H1 (cell line): ENCODE measurements around the gene BBS9. TPM values are rescaled to one million over a fixed set of nuclear protein-coding genes. Genes with fewer than 3 reads are reported as not detected.

Experiments used
- CTCF ChIA-PET: fragments of 300-600 bp; sonication (Branson Sonifier 250); formaldehyde crosslinking; loops from one replicate; lab custom pipeline; 2021; ENCODE audit not compliant: partially characterized antibody; lab: Charles Lee
- POLR2A ChIA-PET: fragments of 300-600 bp; sonication (Branson Sonifier 250); formaldehyde crosslinking; loops from one replicate; lab custom pipeline; 2021; ENCODE audit warnings: inconsistent platforms; ENCODE audit not compliant: partially characterized antibody; lab: Charles Lee
- DNase-seq, 2 experiments: peaks; one replicate each; pipeline versions ENCODE4 v3.0.0 to v3.0.0-alpha.2; 2010 to 2022; ENCODE audit warnings: low spot score in 2 of 2, low read depth in 1 of 2, mixed read lengths in 1 of 2
- FAIRE-seq: peaks from 2 replicates; lab custom pipeline; 2011; peaks lifted over from hg19 to GRCh38; lab: Jason Lieb, UNC
- H2AFZ ChIP-seq: 2 replicates; pipeline ENCODE4 v1.8.1; 2012; ENCODE audit warnings: low read length, inconsistent platforms
- H2AK5ac ChIP-seq: 2 replicates; pipeline ENCODE4 v1.6.1; 2013; ENCODE audit warnings: low read depth, low read length
- H2BK120ac ChIP-seq: replicated peaks from 2 replicates; pipeline ENCODE3; 2013; ENCODE audit warnings: low read depth, low read length, inconsistent platforms
- H2BK12ac ChIP-seq: 2 replicates; pipeline ENCODE4 v1.6.1; 2013; ENCODE audit warnings: low read depth, low read length
- H2BK15ac ChIP-seq: 2 replicates; pipeline ENCODE4 v1.6.1; 2013; ENCODE audit warnings: low read length
- H2BK20ac ChIP-seq: 2 replicates; pipeline ENCODE4 v1.6.1; 2013; ENCODE audit warnings: low read length
- H2BK5ac ChIP-seq: 2 replicates; pipeline ENCODE4 v1.6.1; 2013; ENCODE audit warnings: low read depth, low read length
- H3K14ac ChIP-seq: 2 replicates; pipeline ENCODE4 v1.6.1; 2013; ENCODE audit warnings: inconsistent platforms; ENCODE audit not compliant: insufficient read length
- H3K18ac ChIP-seq: 2 replicates; pipeline ENCODE4 v1.6.1; 2013; ENCODE audit warnings: low read length; ENCODE audit errors: extremely low read depth
- H3K23ac ChIP-seq: 2 replicates; pipeline ENCODE4 v1.6.1; 2013; ENCODE audit warnings: inconsistent platforms; ENCODE audit not compliant: insufficient read length
- H3K23me2 ChIP-seq: 2 replicates; pipeline ENCODE4 v1.6.1; 2013; ENCODE audit warnings: low read depth, low read length
- H3K27ac ChIP-seq: 2 replicates; pipeline ENCODE4 v1.6.1; 2011; ENCODE audit warnings: low read depth, low read length, inconsistent platforms
- H3K27me3 ChIP-seq, 4 experiments: replicated peaks in 1 of 4; 1 replicate in 1 of 4; 2 replicates in 3 of 4; pipeline versions ENCODE4 v1.6.1 to v1.8.1; 2011 to 2013; ENCODE audit warnings: low read length in 3 of 4, mild to moderate bottlenecking in 3 of 4, inconsistent platforms in 2 of 4, mixed read lengths in 2 of 4, moderate library complexity in 1 of 4; ENCODE audit not compliant: control insufficient read depth in 3 of 4, insufficient read depth in 3 of 4; ENCODE audit errors: extremely low read depth in 1 of 4
- H3K36me3 ChIP-seq, 4 experiments: 2 replicates each; pipeline versions ENCODE4 v1.6.1 to v1.8.1; 2011 to 2013; ENCODE audit warnings: mild to moderate bottlenecking in 4 of 4, low read length in 3 of 4, moderate library complexity in 2 of 4, control low read depth in 1 of 4, inconsistent platforms in 1 of 4; ENCODE audit not compliant: insufficient read depth in 4 of 4, control insufficient read depth in 2 of 4
- H3K4ac ChIP-seq: replicated peaks from 2 replicates; pipeline ENCODE3; 2013; ENCODE audit warnings: low read length, low read depth, mixed read lengths, inconsistent platforms; ENCODE audit not compliant: insufficient read length
- H3K4me1 ChIP-seq, 4 experiments: replicated peaks in 1 of 4; 1 replicate in 1 of 4; 2 replicates in 3 of 4; pipeline versions ENCODE4 v1.6.1 to v1.8.1; 2011 to 2013; ENCODE audit warnings: low read length in 3 of 4, inconsistent platforms in 2 of 4, mixed read lengths in 1 of 4; ENCODE audit not compliant: insufficient read depth in 4 of 4, control insufficient read depth in 3 of 4
- H3K4me2 ChIP-seq, 2 experiments: 2 replicates each; pipeline versions ENCODE4 v1.6.1 to v1.8.1; 2011 to 2013; ENCODE audit warnings: low read depth in 2 of 2, low read length in 2 of 2, control low read depth in 1 of 2, inconsistent platforms in 1 of 2, mild to moderate bottlenecking in 1 of 2; ENCODE audit not compliant: insufficient read depth in 1 of 2
- H3K4me3 ChIP-seq, 4 experiments: fragments of 200-600, 300-600 bp in 1 of 4; sonication (generic), shearing (Covaris generic), sonication (Bioruptor Twin) in 1 of 4; 2 replicates each; pipeline versions ENCODE4 v1.5.1 to v1.8.1; 2011 to 2016; ENCODE audit warnings: low read length in 4 of 4, low read depth in 3 of 4, control low read depth in 2 of 4, inconsistent platforms in 2 of 4, mild to moderate bottlenecking in 2 of 4, mixed read lengths in 1 of 4, moderate library complexity in 1 of 4; ENCODE audit not compliant: insufficient read depth in 2 of 4; ENCODE audit errors: extremely low read depth in 1 of 4
- H3K56ac ChIP-seq: replicated peaks from 2 replicates; pipeline ENCODE3; 2013; ENCODE audit warnings: low read depth, mild to moderate bottlenecking, mixed read lengths, low read length, inconsistent platforms; ENCODE audit not compliant: insufficient read length
- H3K79me1 ChIP-seq: 2 replicates; pipeline ENCODE4 v1.6.1; 2013; ENCODE audit warnings: low read depth, low read length, control low read depth
- H3K79me2 ChIP-seq, 2 experiments: 2 replicates each; pipeline versions ENCODE4 v1.6.1 to v1.8.1; 2012 to 2013; ENCODE audit warnings: low read length in 2 of 2, mild to moderate bottlenecking in 2 of 2, inconsistent platforms in 1 of 2; ENCODE audit not compliant: insufficient read depth in 2 of 2, control insufficient read depth in 1 of 2
- H3K9ac ChIP-seq, 4 experiments: replicated peaks in 1 of 4; 1 replicate in 1 of 4; 2 replicates in 3 of 4; pipeline versions ENCODE4 v1.6.1 to v1.8.1; 2011 to 2013; ENCODE audit warnings: low read depth in 3 of 4, low read length in 3 of 4, control low read depth in 2 of 4, mild to moderate bottlenecking in 2 of 4, moderate library complexity in 2 of 4, inconsistent platforms in 1 of 4; ENCODE audit errors: extremely low read depth in 1 of 4
- H3K9me3 ChIP-seq, 2 experiments: 2 replicates each; pipeline versions ENCODE4 v1.6.1 to v1.8.1; 2012 to 2013; ENCODE audit warnings: mild to moderate bottlenecking in 2 of 2, moderate library complexity in 2 of 2, control low read depth in 1 of 2, inconsistent platforms in 1 of 2, low read depth in 1 of 2, low read length in 1 of 2, mixed read lengths in 1 of 2; ENCODE audit not compliant: insufficient read depth in 2 of 2
- H4K20me1 ChIP-seq, 2 experiments: replicated peaks in 1 of 2; 2 replicates each; pipeline versions ENCODE3 to v1.8.1; 2011 to 2013; ENCODE audit warnings: inconsistent platforms in 2 of 2, low read length in 2 of 2, mild to moderate bottlenecking in 1 of 2; ENCODE audit not compliant: insufficient read depth in 2 of 2, control insufficient read depth in 1 of 2
- H4K5ac ChIP-seq: 2 replicates; pipeline ENCODE4 v1.6.1; 2013; ENCODE audit warnings: low read length, low read depth, mixed read lengths, inconsistent platforms; ENCODE audit not compliant: insufficient read length
- H4K8ac ChIP-seq: 2 replicates; pipeline ENCODE4 v1.8.0; 2013; ENCODE audit warnings: mild to moderate bottlenecking, moderate library complexity, low read length, inconsistent platforms; ENCODE audit not compliant: insufficient read depth; ENCODE audit errors: extremely low read depth
- H4K91ac ChIP-seq: replicated peaks from 2 replicates; pipeline ENCODE3; 2013; ENCODE audit warnings: low read length, mixed read lengths, inconsistent platforms; ENCODE audit not compliant: insufficient read length
- TAF1 ChIP-seq: IDR thresholded peaks from 2 replicates; pipeline ENCODE4 v1.6.1; 2011; ENCODE audit warnings: mild to moderate bottlenecking, low read depth, low read length
- WGBS, 2 experiments: shearing (Covaris generic) in 1 of 2; methylation state at CpG; one replicate each; pipeline versions ENCODE4 v1.1.6 to v1.1.7; 2013 to 2015; ENCODE audit warnings: low lambda C conversion rate in 2 of 2, mixed read lengths in 2 of 2, inconsistent platforms in 1 of 2, low coverage in 1 of 2, missing lambda C conversion rate in 1 of 2; ENCODE audit not compliant: insufficient replicate concordance in 2 of 2, insufficient coverage in 1 of 2, insufficient read length in 1 of 2; ENCODE audit errors: extremely low coverage in 1 of 2, missing lambda C conversion rate in 1 of 2; 5-methylcytosine and 5-hydroxymethylcytosine counted together
- polyA plus RNA-seq, 7 experiments: library from polyadenylated mRNA; depleted of rRNA in 3 of 7; stranded (reverse) in 5 of 7; unstranded in 2 of 7; fragments of >200 nt in 5 of 7; fragments of 200-250 nt in 2 of 7; gene quantifications; 1 replicate in 5 of 7; 2 replicates in 1 of 7; 4 replicates in 1 of 7; pipeline versions ENCODE4 v1.2.1 to v1.2.3, GENCODE V29; 2011 to 2013; ENCODE audit warnings: missing spikeins in 2 of 7, mixed read lengths in 2 of 7
- total RNA-seq: library from RNA; stranded (reverse); fragmentation: NEBNext Ultra II Directional; extraction: Animal tissue kit (Norgen Biotek cat#: 25700); gene quantifications from 2 replicates; pipeline ENCODE4 v1.2.1, GENCODE V29; 2021

BBS9 gene
- total and polyA plus RNA-seq, 2 of the 8 experiments (the other 6 are each of a cell fraction or from before 2014, with no cell fraction given), result 22.3 to 37.0 TPM

DNA sequence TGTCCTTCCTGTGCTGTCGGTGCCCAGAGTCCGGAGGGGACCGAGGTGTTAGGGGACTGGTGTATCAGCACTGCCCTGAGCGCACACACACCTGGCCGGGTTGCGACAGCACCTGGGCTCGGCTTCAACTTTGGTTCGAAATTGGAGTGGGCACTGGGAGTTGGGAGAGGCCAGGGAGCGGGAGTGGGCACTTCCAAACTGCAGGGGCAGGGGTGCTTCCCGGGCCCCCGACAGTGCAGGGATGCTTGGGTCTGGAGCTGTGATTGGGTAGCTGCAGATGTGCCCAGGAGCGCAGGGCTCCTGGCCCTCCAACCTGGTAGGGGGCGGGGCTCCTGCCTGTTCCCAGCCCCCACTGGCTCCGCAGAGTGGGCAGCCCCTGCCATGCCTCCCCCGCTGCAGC, 7.7 kb downstream of the BBS9 start:
- POLR2A ChIA-PET, result no interaction called here
- Histone ChIP-seq H2BK12ac (no peak overlapping the region), H4K20me1 (no peaks in the 10 kb centered on the region), H2BK15ac (no peak overlapping the region), H3K23me2 (no peaks in the 10 kb centered on the region), H3K18ac (no peak overlapping the region), H3K79me2 (no peaks in the 10 kb centered on the region), H3K9me3 (no peaks in the 10 kb centered on the region), H3K23ac (no peak overlapping the region), H3K4ac (no peak overlapping the region), H3K9ac (no peak overlapping the region), H3K14ac (no peak overlapping the region), H3K27ac (no peak overlapping the region), H4K8ac (no peak overlapping the region), H2BK120ac (no peak overlapping the region), H3K4me1 (peaks cover 0 to 5% (median 0%) of the 10 kb centered on the region in 4 experiments; a peak in 2 of 7 replicates), H3K79me1 (no peaks in the 10 kb centered on the region), H3K4me3 (no peak overlapping the region), H4K91ac (no peak overlapping the region), H3K27me3 (no peaks in the 10 kb centered on the region), H3K56ac (no peak overlapping the region), H2AFZ (no peak overlapping the region), H3K36me3 (no peaks in the 10 kb centered on the region), H4K5ac (no peak overlapping the region), H2BK5ac (no peak overlapping the region), H2AK5ac (no peak overlapping the region), H3K4me2 (no peak overlapping the region), H2BK20ac (no peak overlapping the region)
- CTCF ChIA-PET, result no interaction called here
- WGBS, 2 experiments, result 78% methylated on average over 15 of the region's 15 CpGs; no CpG with 5 or more reads in 1 of the 2 experiments
- no peak for FAIRE-seq
- peak in 1 of 2 experiments; percentile 50 for DNase-seq
- 0 out of 2 replicates have a peak, but pooled peaks have one; percentile 26 for TF ChIP-seq TAF1
